ENCODE measurements around the gene PRDM11.

The PRDM11 gene

GRCh38 chr11:45216901-45217300 lies 70.5 kb downstream of the PRDM11 start:
- no peaks in the 10 kb centered on the region for H3K9me3 ChIP-seq (ENCODE audit: control insufficient read depth, low read length)
- no peaks in the 10 kb centered on the region for H3K4me1 ChIP-seq (ENCODE audit: control insufficient read depth, insufficient read depth, low read length)
- DNase-seq (ENCODE audit: low read depth) = no peak
- H3K27me3 ChIP-seq (replicated peaks; ENCODE audit: control insufficient read depth, insufficient read depth, low read length) = no peaks in the 10 kb centered on the region
- H3K36me3 ChIP-seq (ENCODE audit: control insufficient read depth, insufficient read depth, low read length, severe bottlenecking) = no peaks in the 10 kb centered on the region
- H3K9ac ChIP-seq (ENCODE audit: low read length) = no peak overlapping the region
- no peak overlapping the region for H3K4me3 ChIP-seq (ENCODE audit: low read length)

- Histone ChIP-seq H3K4me1 (ENCODE audit: control insufficient read depth, insufficient read depth, low read length) (no peaks in the 10 kb centered on the region), H3K9me3 (ENCODE audit: control insufficient read depth, low read length) (no peaks in the 10 kb centered on the region), H3K27me3 (replicated peaks; ENCODE audit: control insufficient read depth, insufficient read depth, low read length) (no peaks in the 10 kb centered on the region), H3K4me3 (ENCODE audit: low read length) (no peak overlapping the region), H3K36me3 (ENCODE audit: control insufficient read depth, insufficient read depth, low read length, severe bottlenecking) (no peaks in the 10 kb centered on the region), H3K9ac (ENCODE audit: low read length) (no peak overlapping the region)
- DNase-seq (ENCODE audit: low read depth) = peak; percentile 14
Observed at GRCh38 chr11:45217991-45218390, 71.6 kb downstream of the PRDM11 start.

GRCh38 chr11:45218705-45219104 lies 72.3 kb downstream of the PRDM11 start:
- Histone ChIP-seq H3K4me1 (ENCODE audit: control insufficient read depth, insufficient read depth, low read length) (no peaks in the 10 kb centered on the region), H3K4me3 (ENCODE audit: low read length) (no peak overlapping the region), H3K9ac (ENCODE audit: low read length) (no peak overlapping the region), H3K27me3 (replicated peaks; ENCODE audit: control insufficient read depth, insufficient read depth, low read length) (no peaks in the 10 kb centered on the region), H3K36me3 (ENCODE audit: control insufficient read depth, insufficient read depth, low read length, severe bottlenecking) (no peaks in the 10 kb centered on the region), H3K9me3 (ENCODE audit: control insufficient read depth, low read length) (no peaks in the 10 kb centered on the region)
- no peak for DNase-seq (ENCODE audit: low read depth)

GRCh38 chr11:45219411-45219810 lies 73.0 kb downstream of the PRDM11 start:
- H3K27me3 ChIP-seq (replicated peaks; ENCODE audit: control insufficient read depth, insufficient read depth, low read length) = no peaks in the 10 kb centered on the region
- H3K36me3 ChIP-seq (ENCODE audit: control insufficient read depth, insufficient read depth, low read length, severe bottlenecking) = no peaks in the 10 kb centered on the region
- no peak overlapping the region for H3K4me3 ChIP-seq (ENCODE audit: low read length)
- H3K9me3 ChIP-seq (ENCODE audit: control insufficient read depth, low read length) = no peaks in the 10 kb centered on the region
- no peaks in the 10 kb centered on the region for H3K4me1 ChIP-seq (ENCODE audit: control insufficient read depth, insufficient read depth, low read length)
- H3K9ac ChIP-seq (ENCODE audit: low read length) = no peak overlapping the region
- DNase-seq (ENCODE audit: low read depth) = no peak

GRCh38 chr11:45223496-45223895 lies 77.1 kb downstream of the PRDM11 start:
- no peaks in the 10 kb centered on the region for H3K4me1 ChIP-seq (ENCODE audit: control insufficient read depth, insufficient read depth, low read length)
- no peaks in the 10 kb centered on the region for H3K27me3 ChIP-seq (replicated peaks; ENCODE audit: control insufficient read depth, insufficient read depth, low read length)
- H3K9me3 ChIP-seq (ENCODE audit: control insufficient read depth, low read length) = no peaks in the 10 kb centered on the region
- H3K4me3 ChIP-seq (ENCODE audit: low read length) = no peak overlapping the region
- peaks cover 13% of the 10 kb centered on the region for H3K36me3 ChIP-seq (ENCODE audit: control insufficient read depth, insufficient read depth, low read length, severe bottlenecking)
- H3K9ac ChIP-seq (ENCODE audit: low read length) = no peak overlapping the region
- no peak for DNase-seq (ENCODE audit: low read depth)

- H3K4me1 ChIP-seq (ENCODE audit: control insufficient read depth, insufficient read depth, low read length) = no peaks in the 10 kb centered on the region
- DNase-seq (ENCODE audit: low read depth) = no peak
- H3K9ac ChIP-seq (ENCODE audit: low read length) = no peak overlapping the region
- H3K36me3 ChIP-seq (ENCODE audit: control insufficient read depth, insufficient read depth, low read length, severe bottlenecking) = peaks cover 13% of the 10 kb centered on the region
- no peaks in the 10 kb centered on the region for H3K9me3 ChIP-seq (ENCODE audit: control insufficient read depth, low read length)
- H3K27me3 ChIP-seq (replicated peaks; ENCODE audit: control insufficient read depth, insufficient read depth, low read length) = no peaks in the 10 kb centered on the region
- H3K4me3 ChIP-seq (ENCODE audit: low read length) = no peak overlapping the region
Observed at GRCh38 chr11:45224766-45225165, 78.3 kb downstream of the PRDM11 start.

- no peak overlapping the region for H3K4me3 ChIP-seq (ENCODE audit: low read length)
- no peaks in the 10 kb centered on the region for H3K4me1 ChIP-seq (ENCODE audit: control insufficient read depth, insufficient read depth, low read length)
- H3K27me3 ChIP-seq (replicated peaks; ENCODE audit: control insufficient read depth, insufficient read depth, low read length) = no peaks in the 10 kb centered on the region
- H3K36me3 ChIP-seq (ENCODE audit: control insufficient read depth, insufficient read depth, low read length, severe bottlenecking) = peaks cover 13% of the 10 kb centered on the region
- H3K9me3 ChIP-seq (ENCODE audit: control insufficient read depth, low read length) = no peaks in the 10 kb centered on the region
- H3K9ac ChIP-seq (ENCODE audit: low read length) = no peak overlapping the region
- no peak for DNase-seq (ENCODE audit: low read depth)
Observed at GRCh38 chr11:45225277-45225676, 78.8 kb downstream of the PRDM11 start.

GRCh38 chr11:45225961-45226871 lies 79.8 kb downstream of the PRDM11 start:
- Histone ChIP-seq H3K4me3 (ENCODE audit: low read length) (no peak overlapping the region), H3K27me3 (replicated peaks; ENCODE audit: control insufficient read depth, insufficient read depth, low read length) (no peaks in the 10 kb centered on the region), H3K9me3 (ENCODE audit: control insufficient read depth, low read length) (no peaks in the 10 kb centered on the region), H3K36me3 (ENCODE audit: control insufficient read depth, insufficient read depth, low read length, severe bottlenecking) (peaks cover 13% of the 10 kb centered on the region), H3K4me1 (ENCODE audit: control insufficient read depth, insufficient read depth, low read length) (no peaks in the 10 kb centered on the region), H3K9ac (ENCODE audit: low read length) (no peak overlapping the region)
- DNase-seq (ENCODE audit: low read depth) = no peak

GRCh38 chr11:45226901-45227300 lies 80.5 kb downstream of the PRDM11 start:
- no peaks in the 10 kb centered on the region for H3K9me3 ChIP-seq (ENCODE audit: control insufficient read depth, low read length)
- H3K36me3 ChIP-seq (ENCODE audit: control insufficient read depth, insufficient read depth, low read length, severe bottlenecking) = peaks cover 13% of the 10 kb centered on the region
- H3K4me3 ChIP-seq (ENCODE audit: low read length) = no peak overlapping the region
- no peak for DNase-seq (ENCODE audit: low read depth)
- no peaks in the 10 kb centered on the region for H3K4me1 ChIP-seq (ENCODE audit: control insufficient read depth, insufficient read depth, low read length)
- H3K27me3 ChIP-seq (replicated peaks; ENCODE audit: control insufficient read depth, insufficient read depth, low read length) = no peaks in the 10 kb centered on the region
- no peak overlapping the region for H3K9ac ChIP-seq (ENCODE audit: low read length)

- Histone ChIP-seq H3K27me3 (replicated peaks; ENCODE audit: control insufficient read depth, insufficient read depth, low read length) (no peaks in the 10 kb centered on the region), H3K9ac (ENCODE audit: low read length) (no peak overlapping the region), H3K36me3 (ENCODE audit: control insufficient read depth, insufficient read depth, low read length, severe bottlenecking) (peaks cover 13% of the 10 kb centered on the region), H3K4me3 (ENCODE audit: low read length) (no peak overlapping the region), H3K9me3 (ENCODE audit: control insufficient read depth, low read length) (no peaks in the 10 kb centered on the region), H3K4me1 (ENCODE audit: control insufficient read depth, insufficient read depth, low read length) (no peaks in the 10 kb centered on the region)
- DNase-seq (ENCODE audit: low read depth) = no peak
Observed at GRCh38 chr11:45227836-45228235, 81.4 kb downstream of the PRDM11 start.

- no peak for DNase-seq (ENCODE audit: low read depth)
- H3K27me3 ChIP-seq (replicated peaks; ENCODE audit: control insufficient read depth, insufficient read depth, low read length) = no peaks in the 10 kb centered on the region
- H3K36me3 ChIP-seq (ENCODE audit: control insufficient read depth, insufficient read depth, low read length, severe bottlenecking) = peaks cover 13% of the 10 kb centered on the region
- H3K4me3 ChIP-seq (ENCODE audit: low read length) = no peak overlapping the region
- no peak overlapping the region for H3K9ac ChIP-seq (ENCODE audit: low read length)
- no peaks in the 10 kb centered on the region for H3K4me1 ChIP-seq (ENCODE audit: control insufficient read depth, insufficient read depth, low read length)
- H3K9me3 ChIP-seq (ENCODE audit: control insufficient read depth, low read length) = no peaks in the 10 kb centered on the region
Observed at GRCh38 chr11:45229401-45230020, 83.1 kb downstream of the PRDM11 start.

All from adipocyte (in vitro differentiated cells).